SIG-M5 (cell line): ENCODE results near the gene APOC4.
"Not testable (repeated sequence)": the region's sequence is repeated elsewhere in the genome, so short reads cannot be mapped to it uniquely, and the experiment has no call there.

Experiments
- DNase-seq: peaks from one replicate; lab custom pipeline; 2025; lab: John Stamatoyannopoulos, UW

APOC4 gene, protein sequence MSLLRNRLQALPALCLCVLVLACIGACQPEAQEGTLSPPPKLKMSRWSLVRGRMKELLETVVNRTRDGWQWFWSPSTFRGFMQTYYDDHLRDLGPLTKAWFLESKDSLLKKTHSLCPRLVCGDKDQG

DNA sequence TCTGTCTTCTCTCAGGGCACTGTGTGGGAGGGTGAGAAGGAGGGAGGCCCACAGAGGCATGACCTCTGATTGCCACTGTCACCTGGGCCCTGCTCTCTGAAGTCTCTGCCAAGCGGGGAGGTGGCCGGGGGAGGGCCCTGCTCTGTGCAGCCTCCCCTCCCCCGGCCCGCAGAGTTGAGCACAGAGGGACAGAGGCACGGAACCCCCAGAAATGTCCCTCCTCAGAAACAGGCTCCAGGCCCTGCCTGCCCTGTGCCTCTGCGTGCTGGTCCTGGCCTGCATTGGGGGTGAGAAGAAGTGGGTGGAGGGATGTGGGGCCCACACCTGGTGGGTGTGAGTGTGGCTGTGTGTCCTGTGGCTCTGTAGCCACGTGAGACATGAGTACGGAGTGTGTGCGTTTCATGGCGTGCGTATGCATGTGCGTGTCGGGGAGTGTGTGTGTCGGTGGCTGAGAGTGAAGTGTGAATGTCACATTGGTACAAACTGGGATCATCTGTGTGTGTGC lies at the start of gene APOC4:
Gene APOC4 (plus strand): TSS at position 171 of the 505 bp plus-strand sequence. CDS start 41 bp downstream, at position 212.
- no peak for DNase-seq

DNA sequence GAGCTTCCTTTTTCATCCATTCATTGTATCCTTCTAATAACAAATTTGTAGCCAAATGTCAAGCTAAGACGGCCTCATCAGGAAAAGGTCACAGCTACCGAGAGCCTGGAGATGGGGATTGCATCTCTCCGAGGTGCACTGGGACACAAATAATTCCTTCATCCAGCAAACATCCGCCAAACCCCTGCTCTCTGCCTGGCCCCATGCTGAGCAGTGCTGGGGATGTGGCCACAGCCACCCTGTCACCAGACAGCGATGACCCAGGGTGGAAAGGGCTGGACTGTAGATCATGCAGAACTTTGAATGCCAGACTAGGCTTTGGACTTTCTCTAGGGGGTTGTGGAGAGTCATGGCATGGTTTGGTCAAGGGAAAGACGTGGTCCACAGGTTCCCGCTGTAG lies 49.1 kb upstream of the APOC4 start:
- no peak for DNase-seq

DNA sequence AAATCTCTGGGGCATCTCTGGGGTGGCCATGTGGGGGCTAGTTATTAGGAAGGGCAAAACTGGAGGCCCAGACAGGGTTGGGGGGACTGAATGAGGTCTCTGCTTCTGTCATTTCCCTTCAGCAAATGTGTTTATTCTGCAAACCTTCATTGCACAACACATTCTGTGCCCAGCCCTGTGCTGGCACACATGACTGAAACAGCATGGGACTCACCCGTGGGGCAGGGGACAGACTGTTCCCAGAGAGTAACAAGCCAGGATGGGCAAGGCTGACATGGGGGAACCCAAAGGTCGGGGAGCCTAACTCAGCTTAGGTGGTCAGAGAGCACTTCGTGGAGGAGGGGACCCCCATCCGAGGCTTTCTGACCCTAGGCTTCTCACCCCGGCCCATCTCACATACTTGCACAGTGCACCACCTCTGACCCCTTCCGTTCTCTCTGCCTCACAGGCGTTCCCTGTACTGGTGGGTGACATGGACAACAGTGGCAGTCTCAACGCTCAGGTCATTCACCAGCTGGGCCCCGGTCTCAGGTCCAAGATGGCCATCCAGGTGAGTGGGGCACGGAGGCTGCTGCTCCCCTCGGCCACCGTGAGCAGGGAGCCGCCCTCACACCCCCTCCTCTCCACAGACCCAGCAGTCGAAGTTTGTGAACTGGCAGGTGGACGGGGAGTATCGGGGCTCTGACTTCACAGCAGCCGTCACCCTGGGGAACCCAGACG lies 48.5 kb upstream of the APOC4 start:
- no peak for DNase-seq

DNA sequence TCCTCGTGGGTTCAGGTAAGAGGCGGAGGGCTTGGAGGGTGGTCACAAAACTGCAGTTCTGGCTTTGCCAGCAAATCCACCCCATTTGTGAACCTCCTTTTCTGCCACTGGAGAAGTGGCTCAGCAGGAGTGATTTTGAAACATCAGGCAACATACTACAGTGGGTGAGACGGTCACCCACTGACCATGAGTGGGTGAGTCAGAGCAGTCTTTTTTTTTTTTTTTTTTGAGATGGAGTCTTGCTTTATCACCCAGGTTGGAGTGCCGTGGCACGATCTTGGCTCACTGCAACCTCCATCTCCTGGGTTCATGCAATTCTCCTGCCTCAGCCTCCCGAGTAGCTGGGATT lies 48.0 kb upstream of the APOC4 start:
- no peak for DNase-seq

DNA sequence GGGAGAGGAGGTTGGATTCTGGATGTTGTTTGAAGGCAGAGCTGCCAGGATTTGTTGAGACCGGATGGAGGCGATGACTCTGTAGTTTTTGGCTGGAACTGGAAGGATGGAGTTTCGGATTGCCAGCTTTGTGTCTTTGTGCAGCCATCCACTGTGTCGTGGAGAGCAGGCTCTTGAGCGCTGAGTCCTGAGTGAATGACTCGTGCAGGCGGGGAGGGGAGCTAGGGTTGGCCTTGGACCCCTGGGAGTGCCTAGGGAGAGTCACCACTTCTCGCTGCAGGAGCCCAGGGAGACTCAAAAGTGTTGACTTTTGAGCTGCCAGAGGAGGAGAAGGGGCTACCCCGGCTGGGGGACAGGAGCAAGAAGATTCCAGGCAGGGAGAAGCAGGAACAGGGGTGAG lies 47.1 kb upstream of the APOC4 start:
- DNase-seq, result no peak

DNA sequence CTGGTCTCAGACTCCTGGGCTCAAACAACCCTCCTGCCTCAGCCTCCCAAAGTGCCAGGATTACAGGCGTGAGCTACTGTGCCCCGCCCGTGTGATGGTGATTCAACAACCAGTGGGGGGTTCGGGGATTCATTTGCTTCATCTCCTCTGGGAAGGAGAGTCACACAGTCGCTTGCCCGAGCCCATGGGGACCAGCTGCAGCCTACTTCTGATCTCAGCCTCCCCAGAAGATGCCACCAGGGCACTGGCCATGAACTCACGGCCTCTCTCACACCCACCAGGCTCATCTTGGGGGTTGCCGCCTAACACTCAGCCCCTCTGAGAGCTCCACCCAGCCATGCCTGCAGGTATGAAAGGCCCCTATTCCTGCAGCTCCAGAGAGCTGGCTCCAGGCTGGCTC lies 44.2 kb upstream of the APOC4 start:
- no peak for DNase-seq

DNA sequence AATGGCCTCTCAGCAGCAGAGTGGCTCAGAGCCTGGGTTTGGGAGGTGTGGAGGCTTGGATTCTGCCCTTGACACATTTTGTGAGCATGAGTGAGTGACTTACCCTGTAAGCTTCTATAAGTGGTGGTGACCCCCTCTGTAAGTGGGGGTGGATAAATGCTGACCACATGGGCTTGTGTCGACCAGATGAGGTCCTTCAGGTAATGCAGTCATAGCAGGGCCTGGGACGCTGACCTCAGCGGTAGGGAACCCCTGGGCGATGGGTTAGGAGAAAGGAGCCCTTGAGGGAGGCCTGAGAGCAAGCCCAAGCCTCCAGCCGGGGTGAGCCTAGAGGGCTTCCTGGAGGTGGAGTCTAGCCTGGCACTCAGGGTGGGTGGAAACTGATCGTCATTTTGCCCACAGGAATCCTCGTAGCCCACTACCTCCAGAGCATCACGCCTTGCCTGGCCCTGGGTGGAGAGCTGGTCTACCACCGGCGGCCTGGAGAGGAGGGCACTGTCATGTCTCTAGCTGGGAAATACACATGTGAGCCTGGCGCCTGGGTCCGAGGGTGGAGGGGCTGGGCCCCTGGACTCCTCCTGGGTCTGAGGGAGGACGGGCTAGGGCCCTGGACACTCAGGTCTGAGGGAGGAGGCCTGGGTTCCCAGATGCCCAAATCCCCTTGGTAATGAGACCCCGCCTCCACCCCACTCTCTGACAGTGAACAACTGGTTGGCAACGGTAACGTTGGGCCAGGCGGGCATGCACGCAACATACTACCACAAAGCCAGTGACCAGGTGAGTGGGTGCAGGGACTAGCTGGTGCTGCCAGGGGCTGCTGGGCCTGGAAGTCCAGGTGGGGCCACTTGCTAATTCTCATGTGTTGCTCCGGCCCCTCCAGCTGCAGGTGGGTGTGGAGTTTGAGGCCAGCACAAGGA lies 41.5 kb upstream of the APOC4 start:
- no peak for DNase-seq

DNA sequence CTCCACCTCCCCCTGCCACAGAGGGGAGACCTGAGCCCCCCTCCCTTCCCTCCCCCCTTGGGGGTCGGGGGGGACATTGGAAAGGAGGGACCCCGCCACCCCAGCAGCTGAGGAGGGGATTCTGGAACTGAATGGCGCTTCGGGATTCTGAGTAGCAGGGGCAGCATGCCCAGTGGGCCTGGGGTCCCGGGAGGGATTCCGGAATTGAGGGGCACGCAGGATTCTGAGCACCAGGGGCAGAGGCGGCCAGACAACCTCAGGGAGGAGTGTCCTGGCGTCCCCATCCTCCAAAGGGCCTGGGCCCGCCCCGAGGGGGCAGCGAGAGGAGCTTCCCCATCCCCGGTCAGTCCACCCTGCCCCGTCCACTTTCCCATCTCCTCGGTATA lies 38.8 kb upstream of the APOC4 start:
- DNase-seq, result no peak

DNA sequence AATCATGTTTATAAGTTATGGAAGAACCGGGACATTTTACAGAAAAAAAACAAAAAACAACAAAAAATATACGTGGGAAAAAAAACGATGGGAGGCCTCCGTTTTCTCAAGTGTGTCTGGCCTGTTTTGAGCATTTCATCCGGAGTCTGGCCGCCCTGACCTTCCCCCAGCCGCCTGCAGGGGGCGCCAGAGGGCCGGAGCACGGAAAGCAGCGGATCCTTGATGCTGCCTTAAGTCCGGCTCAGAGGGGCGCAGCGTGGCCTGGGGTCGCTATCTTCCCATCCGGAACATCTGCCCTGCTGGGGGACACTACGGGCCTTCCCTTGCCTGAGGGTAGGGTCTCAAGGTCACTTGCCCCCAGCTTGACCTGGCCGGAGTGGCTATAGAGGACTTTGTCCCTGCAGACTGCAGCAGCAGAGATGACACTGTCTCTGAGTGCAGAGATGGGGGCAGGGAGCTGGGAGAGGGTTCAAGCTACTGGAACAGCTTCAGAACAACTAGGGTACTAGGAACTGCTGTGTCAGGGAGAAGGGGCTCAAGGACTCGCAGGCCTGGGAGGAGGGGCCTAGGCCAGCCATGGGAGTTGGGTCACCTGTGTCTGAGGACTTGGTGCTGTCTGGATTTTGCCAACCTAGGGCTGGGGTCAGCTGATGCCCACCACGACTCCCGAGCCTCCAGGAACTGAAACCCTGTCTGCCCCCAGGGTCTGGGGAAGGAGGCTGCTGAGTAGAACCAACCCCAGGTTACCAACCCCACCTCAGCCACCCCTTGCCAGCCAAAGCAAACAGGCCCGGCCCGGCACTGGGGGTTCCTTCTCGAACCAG lies 38.2 kb upstream of the APOC4 start:
- no peak for DNase-seq

DNA sequence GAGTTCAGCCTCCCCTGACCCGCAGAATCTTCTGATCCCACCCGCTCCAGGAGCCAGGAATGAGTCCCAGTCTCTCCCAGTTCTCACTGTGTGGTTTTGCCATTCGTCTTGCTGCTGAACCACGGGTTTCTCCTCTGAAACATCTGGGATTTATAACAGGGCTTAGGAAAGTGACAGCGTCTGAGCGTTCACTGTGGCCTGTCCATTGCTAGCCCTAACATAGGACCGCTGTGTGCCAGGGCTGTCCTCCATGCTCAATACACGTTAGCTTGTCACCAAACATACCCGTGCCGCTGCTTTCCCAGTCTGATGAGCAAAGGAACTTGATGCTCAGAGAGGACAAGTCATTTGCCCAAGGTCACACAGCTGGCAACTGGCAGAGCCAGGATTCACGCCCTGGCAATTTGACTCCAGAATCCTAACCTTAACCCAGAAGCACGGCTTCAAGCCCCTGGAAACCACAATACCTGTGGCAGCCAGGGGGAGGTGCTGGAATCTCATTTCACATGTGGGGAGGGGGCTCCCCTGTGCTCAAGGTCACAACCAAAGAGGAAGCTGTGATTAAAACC lies 37.5 kb upstream of the APOC4 start:
- no peak for DNase-seq

DNA sequence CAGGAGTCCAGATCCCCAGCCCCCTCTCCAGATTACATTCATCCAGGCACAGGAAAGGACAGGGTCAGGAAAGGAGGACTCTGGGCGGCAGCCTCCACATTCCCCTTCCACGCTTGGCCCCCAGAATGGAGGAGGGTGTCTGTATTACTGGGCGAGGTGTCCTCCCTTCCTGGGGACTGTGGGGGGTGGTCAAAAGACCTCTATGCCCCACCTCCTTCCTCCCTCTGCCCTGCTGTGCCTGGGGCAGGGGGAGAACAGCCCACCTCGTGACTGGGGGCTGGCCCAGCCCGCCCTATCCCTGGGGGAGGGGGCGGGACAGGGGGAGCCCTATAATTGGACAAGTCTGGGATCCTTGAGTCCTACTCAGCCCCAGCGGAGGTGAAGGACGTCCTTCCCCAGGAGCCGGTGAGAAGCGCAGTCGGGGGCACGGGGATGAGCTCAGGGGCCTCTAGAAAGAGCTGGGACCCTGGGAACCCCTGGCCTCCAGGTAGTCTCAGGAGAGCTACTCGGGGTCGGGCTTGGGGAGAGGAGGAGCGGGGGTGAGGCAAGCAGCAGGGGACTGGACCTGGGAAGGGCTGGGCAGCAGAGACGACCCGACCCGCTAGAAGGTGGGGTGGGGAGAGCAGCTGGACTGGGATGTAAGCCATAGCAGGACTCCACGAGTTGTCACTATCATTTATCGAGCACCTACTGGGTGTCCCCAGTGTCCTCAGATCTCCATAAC lies 36.4 kb upstream of the APOC4 start, which contains the start of gene APOE:
Gene APOE (plus strand): TSS at position 360 of the 724 bp plus-strand sequence. CDS start 829 bp downstream, outside the sequence.
- no peak for DNase-seq

DNA sequence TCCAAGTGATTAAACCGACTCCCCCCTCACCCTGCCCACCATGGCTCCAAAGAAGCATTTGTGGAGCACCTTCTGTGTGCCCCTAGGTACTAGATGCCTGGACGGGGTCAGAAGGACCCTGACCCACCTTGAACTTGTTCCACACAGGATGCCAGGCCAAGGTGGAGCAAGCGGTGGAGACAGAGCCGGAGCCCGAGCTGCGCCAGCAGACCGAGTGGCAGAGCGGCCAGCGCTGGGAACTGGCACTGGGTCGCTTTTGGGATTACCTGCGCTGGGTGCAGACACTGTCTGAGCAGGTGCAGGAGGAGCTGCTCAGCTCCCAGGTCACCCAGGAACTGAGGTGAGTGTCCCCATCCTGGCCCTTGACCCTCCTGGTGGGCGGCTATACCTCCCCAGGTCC lies 34.4 kb upstream of the APOC4 start:
- DNase-seq, result no peak

DNA sequence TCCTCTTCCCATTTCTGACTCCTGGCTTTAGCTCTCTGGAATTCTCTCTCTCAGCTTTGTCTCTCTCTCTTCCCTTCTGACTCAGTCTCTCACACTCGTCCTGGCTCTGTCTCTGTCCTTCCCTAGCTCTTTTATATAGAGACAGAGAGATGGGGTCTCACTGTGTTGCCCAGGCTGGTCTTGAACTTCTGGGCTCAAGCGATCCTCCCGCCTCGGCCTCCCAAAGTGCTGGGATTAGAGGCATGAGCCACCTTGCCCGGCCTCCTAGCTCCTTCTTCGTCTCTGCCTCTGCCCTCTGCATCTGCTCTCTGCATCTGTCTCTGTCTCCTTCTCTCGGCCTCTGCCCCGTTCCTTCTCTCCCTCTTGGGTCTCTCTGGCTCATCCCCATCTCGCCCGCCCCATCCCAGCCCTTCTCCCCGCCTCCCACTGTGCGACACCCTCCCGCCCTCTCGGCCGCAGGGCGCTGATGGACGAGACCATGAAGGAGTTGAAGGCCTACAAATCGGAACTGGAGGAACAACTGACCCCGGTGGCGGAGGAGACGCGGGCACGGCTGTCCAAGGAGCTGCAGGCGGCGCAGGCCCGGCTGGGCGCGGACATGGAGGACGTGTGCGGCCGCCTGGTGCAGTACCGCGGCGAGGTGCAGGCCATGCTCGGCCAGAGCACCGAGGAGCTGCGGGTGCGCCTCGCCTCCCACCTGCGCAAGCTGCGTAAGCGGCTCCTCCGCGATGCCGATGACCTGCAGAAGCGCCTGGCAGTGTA lies 33.8 kb upstream of the APOC4 start:
- DNase-seq, result no peak

DNA sequence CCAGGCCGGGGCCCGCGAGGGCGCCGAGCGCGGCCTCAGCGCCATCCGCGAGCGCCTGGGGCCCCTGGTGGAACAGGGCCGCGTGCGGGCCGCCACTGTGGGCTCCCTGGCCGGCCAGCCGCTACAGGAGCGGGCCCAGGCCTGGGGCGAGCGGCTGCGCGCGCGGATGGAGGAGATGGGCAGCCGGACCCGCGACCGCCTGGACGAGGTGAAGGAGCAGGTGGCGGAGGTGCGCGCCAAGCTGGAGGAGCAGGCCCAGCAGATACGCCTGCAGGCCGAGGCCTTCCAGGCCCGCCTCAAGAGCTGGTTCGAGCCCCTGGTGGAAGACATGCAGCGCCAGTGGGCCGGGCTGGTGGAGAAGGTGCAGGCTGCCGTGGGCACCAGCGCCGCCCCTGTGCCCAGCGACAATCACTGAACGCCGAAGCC lies 33.2 kb upstream of the APOC4 start:
- no peak for DNase-seq

DNA sequence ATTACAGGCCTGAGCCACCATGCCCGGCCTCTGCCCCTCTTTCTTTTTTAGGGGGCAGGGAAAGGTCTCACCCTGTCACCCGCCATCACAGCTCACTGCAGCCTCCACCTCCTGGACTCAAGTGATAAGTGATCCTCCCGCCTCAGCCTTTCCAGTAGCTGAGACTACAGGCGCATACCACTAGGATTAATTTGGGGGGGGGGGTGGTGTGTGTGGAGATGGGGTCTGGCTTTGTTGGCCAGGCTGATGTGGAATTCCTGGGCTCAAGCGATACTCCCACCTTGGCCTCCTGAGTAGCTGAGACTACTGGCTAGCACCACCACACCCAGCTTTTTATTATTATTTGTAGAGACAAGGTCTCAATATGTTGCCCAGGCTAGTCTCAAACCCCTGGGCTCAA lies 32.3 kb upstream of the APOC4 start:
- DNase-seq, result no peak

DNA sequence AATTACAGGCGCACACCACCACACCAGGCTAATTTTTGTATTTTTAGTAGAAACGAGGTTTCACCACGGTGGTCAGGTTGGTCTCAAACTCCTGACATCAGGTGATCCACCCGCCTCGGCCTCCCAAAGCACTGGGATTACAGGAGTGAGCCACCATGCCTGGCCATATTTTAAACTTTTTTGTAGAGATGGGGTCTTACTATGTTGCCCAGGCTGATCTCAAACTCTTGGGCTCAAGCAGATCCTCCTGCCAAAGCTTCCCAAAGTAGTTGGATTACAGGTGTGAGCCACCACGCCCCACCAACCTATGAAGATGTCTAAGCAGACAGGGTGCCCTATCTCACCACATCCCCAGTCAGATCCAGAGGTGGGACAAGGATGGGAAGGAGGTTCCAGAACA lies 30.1 kb upstream of the APOC4 start:
- not testable (repeated sequence) for DNase-seq

DNA sequence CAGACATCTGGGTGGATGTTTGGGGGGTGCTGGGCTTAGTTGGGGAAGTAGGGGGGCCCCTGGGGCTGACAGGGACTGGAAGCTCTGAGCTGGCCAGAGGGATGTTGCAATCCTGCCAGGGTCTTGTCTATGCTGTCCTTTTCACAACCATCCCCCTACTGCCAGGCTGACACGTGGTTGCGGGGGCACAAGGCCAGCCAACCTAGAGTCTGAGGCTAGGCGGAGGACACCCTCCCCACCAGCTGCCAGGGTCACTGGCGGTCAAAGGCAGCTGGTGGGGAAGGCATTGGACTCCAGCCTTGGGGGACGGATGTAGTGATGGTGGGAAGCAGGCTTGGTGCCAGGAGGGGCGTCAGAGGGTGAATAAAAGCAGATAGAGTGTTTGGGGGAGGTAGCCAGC lies 29.2 kb upstream of the APOC4 start:
- DNase-seq, result no peak

DNA sequence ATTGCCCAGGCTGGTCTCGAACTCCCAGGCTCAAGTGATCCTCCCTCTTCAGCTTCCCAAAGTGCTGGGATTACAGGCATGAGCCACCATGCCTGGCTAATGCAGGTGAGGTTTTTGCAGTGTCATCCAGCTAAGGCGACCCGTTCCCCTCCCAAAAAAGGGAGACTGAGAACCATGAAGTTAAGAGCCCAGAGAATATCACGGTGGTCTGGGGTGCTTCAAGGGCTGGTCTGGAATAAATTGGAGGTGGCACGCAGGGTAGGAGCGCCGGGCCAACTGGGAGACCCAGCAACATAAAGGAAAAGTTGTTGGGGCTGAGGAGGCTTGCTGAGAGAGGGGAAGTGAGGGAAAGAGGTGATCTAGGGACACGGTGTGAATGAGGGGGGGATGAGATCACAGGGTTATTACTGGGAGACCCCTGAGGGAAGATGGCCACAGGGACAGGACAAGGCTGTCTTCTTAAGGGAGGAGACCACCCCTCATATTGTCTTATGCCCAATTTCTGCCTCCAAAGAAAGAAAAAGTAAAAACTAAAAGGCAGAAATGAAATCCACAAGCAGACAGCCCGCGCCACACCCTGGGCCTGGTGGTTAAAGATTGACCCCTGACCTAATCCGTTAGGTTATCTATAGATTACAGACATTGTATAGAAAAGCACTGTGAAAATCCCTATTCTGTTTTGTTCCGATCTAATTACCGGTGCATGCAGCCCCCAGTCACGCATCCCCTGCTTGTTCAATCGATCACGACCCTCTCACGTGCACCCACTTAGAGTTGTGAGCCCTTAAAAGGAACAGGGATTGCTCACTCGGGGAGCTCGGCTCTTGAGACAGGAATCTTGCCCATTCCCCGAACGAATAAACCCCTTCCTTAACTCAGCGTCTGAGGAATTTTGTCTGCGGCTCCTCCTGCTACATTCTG lies 28.3 kb upstream of the APOC4 start:
- not testable (repeated sequence) for DNase-seq
